IPS DF 4.7 (cell line): Measurements from ENCODE around the gene OR10K1.
"Not testable (repeated sequence)": the region's sequence is repeated elsewhere in the genome, so short reads cannot be mapped to it uniquely, and the experiment has no call there.

Source experiments
- DNase-seq: peaks from one replicate; pipeline ENCODE4 v3.0.0-alpha.2; 2013; ENCODE audit warnings: low spot score; ENCODE audit errors: extremely low read depth

OR10K1 gene, protein sequence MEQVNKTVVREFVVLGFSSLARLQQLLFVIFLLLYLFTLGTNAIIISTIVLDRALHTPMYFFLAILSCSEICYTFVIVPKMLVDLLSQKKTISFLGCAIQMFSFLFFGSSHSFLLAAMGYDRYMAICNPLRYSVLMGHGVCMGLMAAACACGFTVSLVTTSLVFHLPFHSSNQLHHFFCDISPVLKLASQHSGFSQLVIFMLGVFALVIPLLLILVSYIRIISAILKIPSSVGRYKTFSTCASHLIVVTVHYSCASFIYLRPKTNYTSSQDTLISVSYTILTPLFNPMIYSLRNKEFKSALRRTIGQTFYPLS

DNA sequence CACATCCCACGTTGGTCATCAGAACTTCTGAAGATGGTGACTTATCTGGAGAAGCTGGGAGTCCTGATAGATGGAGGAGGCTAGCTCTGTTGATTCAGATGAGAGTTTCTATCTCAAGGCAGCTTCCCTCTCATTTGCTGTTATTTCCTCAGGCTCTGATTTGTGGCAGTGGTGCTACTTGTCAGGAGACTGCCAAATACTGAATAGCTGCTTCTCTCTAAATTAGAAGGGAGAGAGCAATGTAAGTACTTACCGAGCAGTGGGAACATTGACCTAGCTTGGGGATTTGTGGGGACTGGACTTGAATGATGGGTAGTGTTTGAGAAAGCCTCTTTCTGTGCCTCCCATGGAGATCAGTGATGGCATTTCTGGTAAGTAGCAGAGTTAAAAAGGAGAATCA lies at the start of gene OR10K1:
OR10K1 (plus strand) TSS at position 301 of the 400 bp plus-strand sequence. CDS start 3,728 bp downstream, outside the sequence.
- no peak for DNase-seq

DNA sequence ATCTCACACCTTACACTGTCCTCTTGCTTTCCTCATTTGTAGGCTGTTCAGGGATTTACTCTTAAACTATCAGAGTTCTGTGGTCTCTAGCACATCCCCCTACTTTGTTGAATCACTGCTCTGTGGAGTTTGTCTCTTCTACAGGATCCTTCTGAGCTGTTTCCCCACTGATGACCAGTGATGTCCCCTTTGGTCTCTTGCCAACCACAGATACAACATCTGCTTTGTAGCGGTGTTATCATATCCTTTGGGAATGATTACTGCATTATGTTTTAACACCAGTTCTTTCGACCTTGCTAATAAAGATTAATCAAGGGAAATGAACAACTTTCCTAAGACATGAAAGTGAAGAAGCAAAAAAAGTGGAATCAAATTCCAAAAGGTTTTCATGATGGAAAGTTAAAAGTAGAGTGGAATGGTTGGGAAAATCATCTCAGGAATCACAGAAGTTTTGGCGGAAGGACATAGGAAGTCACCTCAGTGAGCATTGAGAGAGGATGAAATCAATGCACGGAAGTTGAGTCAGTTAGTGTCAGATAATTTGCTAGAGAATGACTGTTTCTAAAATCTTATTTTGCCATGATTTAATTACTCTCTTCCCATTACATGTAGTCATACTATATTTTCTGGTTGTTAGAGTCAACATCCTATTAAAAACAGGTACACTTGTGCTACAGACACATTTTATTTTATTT lies 46.8 kb upstream of the OR10K1 start:
- DNase-seq = no peak

DNA sequence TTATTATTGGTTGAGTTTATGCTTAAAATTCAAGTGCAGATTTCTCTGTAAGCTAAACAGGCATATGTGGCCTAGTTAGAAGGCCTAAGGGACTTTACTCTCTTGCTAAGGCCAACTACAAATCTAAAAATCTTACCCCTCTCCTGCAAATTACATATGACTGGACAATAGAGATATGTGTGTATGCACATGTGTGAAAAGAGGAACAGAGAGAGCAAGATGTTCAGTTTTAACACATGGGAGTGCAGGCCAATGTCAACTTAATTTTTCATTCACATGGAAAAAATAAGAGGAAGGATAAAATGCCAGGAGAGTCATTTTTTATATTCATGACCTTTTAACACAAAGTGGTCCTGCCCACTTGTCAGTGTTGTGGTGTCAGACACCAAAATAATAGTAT lies 44.0 kb upstream of the OR10K1 start:
- DNase-seq = no peak

DNA sequence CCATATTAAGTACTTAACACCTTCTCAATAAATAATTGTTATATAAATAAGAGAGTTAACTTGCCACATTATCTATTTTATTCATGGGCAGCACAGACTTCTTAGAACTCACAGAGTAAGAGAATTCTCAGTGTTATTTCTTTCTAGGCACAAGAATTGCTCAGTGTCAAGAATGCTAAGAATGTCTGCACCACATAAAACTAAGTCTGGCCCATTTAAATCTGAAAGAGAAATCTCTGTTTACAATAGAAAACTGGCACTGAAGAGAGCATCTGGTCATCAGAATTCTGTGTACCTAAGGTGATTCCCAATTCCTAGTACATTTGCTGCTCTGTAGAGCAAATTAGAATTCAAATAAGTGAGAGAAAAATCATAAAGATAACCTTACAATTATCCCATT lies 39.4 kb upstream of the OR10K1 start:
- DNase-seq = peak; percentile 5

DNA sequence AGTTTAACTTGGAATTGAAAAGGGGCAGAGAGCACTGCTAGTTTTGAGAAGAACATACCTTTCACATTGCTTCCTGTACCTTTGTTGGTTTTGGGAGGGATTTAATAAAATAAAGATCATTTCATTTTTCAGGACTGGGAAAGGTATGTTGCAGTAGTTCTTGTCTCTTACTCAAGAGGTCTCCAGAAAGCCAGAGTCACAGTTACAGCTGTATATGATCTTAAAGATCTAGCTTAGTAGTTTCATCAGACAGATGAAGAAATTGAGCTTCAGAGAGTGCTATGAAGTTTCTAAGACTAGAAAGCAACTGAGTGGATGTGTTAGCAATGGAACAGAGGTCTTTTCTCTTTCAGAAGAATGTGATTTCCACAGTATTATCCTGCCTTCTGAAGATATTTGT lies 36.6 kb upstream of the OR10K1 start:
- no peak for DNase-seq

DNA sequence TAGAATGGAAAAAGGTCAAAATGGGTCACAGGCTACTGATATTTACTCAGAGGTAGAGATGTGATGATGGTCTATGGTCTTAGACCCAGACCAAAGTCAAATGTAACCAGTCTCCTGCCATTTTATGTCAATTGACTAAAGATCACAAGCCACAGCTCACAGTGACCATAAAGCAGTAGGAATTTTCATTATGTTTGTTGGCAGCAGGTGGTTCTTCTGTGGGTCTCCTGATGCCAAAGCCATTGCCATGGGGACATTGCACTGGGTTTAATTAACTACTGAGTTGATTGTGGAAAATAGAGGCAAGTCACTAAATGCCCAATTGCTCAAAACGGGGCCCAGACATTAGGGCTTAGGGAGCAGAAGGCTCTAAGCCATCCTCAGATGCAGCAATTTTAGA lies 35.5 kb upstream of the OR10K1 start, which contains the start of gene OR10K2:
OR10K2 (minus strand) TSS at position 101 of the 400 bp plus-strand sequence. CDS start 5,371 bp downstream, outside the sequence.
- no peak for DNase-seq

DNA sequence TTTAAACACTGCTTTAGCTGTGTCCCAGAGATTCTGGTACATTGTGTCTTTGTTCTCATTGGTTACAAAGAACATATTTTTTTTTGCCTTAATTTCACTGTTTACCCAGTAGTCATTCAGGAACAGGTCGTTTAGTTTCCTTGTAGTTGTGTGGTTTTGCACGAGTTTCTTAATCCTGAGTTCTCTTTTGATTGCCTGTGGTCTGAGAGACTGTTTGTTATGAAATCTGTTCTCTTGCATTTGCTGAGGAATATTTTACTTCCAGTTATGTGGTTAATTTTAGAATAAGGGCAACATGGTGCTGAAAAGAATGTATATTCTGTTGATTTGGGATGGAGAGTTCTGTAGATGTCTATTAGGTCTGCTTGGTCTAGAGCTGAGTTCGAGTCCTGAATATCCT lies 31.5 kb upstream of the OR10K1 start:
- DNase-seq = not testable (repeated sequence)

DNA sequence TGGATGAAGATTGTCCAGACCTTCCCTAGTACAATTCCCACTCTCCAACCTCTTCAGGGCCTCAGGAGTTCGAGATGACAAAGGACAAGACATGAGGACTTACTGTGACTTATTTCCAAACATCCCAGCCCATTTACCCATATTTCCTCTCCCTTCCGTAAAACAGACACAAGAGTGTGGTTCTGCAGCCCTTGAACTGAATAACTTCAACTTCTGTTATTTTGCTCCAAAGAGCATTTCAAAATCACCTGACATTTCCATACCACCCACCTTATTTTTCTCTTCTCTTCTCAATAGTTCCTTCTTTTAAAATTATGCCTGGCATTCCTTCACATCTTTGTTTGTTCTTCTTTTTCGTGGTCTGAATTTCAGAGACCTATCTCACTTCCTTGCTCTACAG lies 26.9 kb upstream of the OR10K1 start:
- no peak for DNase-seq

DNA sequence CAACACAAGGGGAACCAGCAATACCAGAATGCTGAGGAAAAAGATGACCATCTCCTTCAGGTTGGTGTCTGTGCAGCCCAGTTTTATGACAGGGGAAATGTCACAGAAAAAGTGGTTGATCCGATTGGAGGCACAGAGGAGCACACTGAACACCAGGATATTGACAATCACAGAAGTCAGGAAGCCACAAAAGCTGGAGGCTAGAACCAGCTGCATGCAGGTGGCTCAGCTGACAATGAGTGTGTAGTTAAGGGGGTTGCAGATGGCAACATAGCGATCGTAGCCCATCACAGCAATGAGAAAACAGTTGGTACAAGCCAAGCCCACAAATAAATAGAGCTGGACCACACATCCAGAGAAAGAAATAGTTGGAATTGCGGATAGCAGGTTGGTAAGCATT lies 16.3 kb upstream of the OR10K1 start:
- no peak for DNase-seq

DNA sequence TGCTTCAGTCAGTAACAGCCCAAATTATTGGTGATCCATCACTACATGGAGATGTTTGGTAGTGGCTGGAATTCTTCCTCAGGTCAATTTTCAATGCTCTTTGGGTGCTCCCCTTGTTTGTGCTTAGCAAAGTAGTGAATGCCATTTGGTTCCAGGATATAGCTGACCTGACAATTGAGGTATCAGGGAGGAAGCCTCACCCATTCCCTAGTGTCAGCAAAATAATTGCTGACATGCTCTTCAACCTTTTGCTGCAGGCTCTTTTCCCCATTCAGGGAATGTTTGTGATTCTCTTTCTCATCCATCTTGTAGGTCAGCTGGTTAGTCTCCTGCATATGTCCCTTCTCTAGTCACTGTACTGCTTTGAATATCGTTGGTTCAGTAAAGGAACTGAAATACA lies 7.1 kb upstream of the OR10K1 start:
- DNase-seq = no peak

DNA sequence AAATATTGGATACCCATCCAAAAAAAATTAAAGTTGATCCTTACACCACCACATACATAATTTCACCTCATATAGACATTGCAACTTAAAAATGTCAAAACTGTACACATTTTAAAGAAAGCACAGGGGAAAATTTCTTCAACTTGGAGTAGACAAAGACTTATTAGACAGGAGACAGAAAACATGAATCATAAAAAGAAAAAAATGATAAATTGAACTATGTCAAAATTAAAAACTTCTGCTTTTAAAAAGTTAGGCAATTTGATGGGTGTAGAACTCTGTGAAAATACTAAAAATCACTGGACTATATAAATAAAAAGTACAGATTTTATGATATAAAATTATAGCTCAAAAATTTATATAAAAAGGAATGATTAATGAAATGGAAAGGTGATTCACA lies 4.4 kb upstream of the OR10K1 start:
- no peak for DNase-seq

DNA sequence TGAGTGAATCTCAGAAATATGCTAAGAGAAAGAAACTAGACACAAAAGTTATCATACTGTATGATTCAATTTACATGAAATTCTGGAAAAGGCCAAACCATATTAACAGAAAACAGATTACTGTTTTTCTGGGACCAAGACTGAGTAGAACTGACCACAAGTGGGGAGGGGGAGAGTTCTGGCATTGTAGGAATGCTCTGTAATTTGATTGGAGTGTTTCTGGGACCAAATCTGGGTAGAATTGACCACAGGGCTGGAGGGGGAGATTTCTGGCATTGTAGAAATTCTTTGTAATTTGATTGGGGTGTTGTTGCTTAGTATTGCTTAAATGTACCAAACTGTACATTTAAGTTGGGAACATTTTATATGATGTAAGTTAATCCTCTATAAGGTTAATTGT lies 3.4 kb upstream of the OR10K1 start:
- DNase-seq = no peak

DNA sequence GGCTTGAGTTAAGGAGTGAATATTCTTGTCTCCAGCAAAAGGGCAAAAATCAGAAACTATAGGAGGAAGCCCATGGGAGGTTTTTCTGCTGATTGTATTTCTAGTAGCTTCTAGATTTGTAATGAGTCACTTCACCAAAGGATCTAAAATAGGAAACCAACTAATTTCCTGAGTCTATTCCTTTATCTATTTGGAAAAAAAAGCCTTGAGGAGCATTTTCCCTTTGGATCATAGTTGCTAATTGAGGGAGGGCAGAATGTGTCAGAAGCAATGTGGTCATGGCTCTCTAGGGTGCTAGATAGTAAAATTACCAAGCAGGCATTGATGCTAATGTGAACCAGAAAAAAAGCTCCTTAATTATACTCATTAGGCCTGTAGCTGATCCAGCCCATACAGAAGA lies 10.3 kb downstream of the OR10K1 start, which contains the start of gene OR10R2:
OR10R2 (plus strand) TSS at position 301 of the 400 bp plus-strand sequence. CDS start 106 bp downstream, outside the sequence.
- DNase-seq = no peak

DNA sequence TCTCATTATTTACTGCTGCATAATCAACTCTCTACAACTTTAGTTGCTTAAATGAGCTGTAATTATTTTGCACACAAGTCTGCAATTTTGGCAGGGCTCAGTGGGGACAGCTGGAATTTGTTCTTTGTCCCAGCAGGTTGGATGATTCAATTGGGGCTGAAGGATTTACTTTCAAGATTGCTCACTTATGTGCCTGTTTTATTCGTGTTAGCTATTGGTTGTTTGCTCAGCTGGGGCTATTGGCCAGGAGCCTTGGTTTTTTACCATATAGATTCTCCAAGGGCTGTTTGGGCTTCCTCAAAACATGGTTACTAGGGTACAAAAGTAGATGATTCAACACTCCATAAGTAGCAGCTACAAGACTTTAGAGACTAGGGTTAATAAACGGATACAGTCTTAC lies 23.8 kb downstream of the OR10K1 start:
- DNase-seq = no peak

DNA sequence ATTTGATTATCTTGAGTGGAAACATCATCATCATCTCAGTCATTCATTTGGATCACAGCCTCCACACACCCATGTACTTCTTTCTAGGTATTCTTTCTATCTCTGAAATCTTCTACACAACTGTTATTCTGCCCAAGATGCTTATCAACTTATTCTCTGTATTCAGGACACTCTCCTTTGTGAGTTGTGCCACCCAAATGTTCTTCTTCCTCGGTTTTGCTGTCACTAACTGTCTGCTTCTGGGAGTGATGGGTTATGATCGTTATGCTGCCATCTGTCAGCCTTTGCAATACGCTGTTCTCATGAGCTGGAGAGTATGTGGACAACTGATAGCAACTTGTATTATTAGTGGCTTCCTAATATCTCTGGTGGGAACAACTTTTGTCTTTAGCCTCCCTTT lies 29.7 kb downstream of the OR10K1 start:
- DNase-seq = no peak

DNA sequence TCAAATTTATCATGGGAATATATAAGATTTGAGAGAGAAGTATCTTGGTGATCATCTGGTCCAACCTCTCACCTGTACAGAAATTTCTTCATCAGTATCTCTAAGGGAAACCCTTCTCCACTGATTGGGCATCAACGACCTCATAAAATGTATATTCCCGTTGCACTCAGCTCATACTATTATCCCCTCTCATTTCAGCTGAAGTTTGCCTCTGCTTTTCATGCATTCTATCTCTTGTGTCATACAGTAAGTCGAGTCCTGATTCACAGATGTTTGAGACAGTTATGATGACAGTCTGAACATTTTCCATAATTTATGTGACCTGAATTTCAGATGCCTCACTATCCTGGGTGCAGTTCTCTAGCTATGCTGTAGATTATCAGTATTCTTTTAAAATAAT lies 31.4 kb downstream of the OR10K1 start:
- DNase-seq = no peak

DNA sequence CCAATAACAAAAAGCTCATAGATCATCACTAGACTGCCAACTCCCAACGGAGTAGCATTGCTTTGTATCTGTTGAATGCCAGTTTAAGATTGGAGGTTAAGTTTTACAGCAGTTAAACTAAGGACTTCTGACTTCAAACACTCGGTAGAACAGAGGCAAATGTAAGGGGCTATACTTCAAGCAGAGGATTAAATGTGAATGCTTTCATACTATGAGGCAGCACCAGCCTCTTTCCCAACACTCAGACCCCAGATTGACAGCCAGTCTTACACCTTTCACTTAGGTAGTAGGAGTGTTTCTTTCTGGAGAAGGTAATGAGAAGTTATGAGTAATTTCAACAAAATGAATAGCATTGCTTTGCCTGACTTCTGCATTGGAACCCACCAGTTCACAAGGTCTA lies 33.2 kb downstream of the OR10K1 start:
- DNase-seq = no peak

DNA sequence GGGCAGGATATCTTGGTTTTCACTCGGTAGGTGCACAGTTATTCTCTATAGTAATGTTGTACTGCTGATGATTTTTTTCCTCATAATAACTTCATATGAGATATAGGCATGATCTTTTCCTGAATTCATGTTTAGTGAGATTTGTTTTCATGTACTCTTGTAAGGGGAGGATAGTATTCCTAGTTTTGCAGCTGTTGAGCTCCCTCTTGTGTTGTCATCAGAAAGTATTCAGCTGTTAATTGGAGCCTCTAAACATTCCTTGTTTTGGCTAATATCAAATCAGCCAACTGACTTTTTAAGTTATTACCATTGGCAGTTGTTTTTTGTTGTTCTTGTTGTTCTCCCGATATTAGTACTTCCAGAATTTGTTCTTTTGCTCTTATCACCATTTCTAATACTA lies 34.7 kb downstream of the OR10K1 start:
- peak; percentile 16 for DNase-seq

DNA sequence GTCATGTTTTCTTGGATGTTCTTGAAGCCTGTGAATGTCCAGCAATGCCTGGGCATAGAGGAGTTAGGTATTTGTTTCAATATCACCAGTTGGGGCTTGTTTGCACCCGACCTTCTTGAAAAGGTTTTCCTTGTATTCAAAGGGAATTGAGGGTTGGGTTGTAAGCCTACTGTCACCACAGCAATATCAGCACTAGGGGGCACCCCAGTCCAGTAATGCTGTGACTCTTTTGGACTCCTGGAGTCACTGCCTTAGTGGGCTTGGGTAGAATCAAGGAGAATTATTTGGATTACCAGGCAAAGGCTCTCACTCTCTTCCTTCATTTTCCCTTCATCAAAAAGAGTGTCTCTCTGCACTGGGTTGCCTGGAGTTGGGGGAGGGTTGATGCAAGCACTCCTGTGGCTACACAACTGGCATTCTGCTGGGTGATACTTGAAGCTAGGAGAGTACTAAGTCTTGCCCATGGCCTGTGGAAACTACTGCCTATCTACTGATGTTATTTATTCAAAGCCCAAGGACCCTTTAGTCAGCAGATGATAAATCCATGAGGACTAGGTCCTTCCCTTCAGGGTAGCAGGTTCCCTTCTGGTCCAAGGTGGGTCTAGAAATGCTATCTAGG lies 44.8 kb downstream of the OR10K1 start:
- peak; percentile 69 for DNase-seq

DNA sequence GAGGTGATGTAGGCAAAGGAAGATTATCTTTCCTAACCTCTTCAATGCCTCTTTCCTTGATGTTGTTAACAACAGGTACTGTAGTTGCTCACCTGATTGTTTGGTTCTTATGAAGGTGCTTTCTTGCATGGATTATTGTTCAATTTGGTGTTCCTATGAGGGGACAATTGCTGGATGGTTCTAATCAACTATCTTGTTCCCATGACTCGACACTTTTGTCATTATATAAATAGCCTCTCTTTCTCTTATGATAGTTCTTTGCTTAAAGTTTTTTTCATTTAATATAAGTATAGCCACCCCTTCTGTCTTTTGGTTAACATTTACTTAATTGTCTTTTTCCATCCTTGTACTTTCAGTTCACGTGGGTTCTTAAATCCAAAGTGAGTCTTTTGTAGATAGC lies 45.9 kb downstream of the OR10K1 start:
- DNase-seq = no peak

DNA sequence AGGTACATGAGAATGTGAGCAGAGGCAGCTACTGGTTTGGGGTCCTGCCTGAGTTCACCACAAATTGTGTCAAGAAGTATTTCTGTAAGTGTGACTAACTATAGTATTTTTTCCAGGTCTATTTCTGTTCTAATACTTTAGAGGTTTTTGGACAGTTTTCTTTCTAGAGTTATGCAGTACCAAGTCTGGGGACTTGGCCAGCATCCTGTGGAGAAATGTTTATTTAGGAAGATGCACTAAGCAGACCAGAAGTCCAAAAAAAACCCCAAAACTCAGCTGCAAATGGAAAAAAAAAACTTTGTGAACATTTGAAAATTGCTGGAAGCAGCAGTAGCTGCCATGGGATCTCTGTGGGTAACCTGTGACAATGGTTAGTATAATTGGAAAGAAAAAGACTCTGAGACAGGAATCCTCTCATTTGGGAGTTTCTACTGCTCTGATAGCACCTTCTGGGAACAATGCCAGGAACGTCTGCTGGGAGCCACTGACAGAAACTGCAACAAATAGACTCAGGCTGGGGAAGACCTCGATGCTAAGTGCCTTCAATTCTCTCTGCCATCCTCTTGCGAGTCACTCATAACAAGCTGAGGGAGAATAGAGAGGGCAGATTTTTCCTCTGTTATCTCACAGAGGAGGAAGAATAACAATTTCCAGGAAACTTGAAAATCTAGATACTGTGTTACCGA lies 48.0 kb downstream of the OR10K1 start:
- no peak for DNase-seq

DNA sequence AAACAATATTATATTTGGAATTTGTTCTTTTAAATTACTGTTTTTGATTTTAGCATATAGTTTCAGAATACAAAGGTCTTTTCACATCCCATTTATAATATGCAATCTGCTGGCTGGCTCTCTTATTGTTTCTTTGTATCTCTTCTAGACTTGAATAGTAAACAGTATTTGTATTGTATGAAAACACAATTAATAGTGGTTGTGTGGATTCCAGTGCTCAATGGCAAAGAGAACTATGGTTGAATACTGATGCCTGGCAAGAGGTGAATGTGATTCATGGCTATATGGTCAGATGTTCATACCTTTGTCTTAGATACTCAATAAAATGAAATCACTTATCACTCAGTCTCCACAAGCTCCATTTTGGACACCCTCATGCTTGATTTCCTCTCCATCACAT lies 55.3 kb downstream of the OR10K1 start:
- DNase-seq = no peak
